GM12873 (cell line): ENCODE data around the gene JMJD8.

ENCODE experiments used
- TF ChIP-seq, protein P1 (sequence below): IDR thresholded peaks from 2 replicates; pipeline ENCODE4 v1.5.1; 2012; ENCODE audit warnings: low read depth, mild to moderate bottlenecking, moderate library complexity, low read length, control low read depth; ENCODE audit not compliant: insufficient read depth; ENCODE audit errors: missing control alignments

Gene JMJD8

DNA sequence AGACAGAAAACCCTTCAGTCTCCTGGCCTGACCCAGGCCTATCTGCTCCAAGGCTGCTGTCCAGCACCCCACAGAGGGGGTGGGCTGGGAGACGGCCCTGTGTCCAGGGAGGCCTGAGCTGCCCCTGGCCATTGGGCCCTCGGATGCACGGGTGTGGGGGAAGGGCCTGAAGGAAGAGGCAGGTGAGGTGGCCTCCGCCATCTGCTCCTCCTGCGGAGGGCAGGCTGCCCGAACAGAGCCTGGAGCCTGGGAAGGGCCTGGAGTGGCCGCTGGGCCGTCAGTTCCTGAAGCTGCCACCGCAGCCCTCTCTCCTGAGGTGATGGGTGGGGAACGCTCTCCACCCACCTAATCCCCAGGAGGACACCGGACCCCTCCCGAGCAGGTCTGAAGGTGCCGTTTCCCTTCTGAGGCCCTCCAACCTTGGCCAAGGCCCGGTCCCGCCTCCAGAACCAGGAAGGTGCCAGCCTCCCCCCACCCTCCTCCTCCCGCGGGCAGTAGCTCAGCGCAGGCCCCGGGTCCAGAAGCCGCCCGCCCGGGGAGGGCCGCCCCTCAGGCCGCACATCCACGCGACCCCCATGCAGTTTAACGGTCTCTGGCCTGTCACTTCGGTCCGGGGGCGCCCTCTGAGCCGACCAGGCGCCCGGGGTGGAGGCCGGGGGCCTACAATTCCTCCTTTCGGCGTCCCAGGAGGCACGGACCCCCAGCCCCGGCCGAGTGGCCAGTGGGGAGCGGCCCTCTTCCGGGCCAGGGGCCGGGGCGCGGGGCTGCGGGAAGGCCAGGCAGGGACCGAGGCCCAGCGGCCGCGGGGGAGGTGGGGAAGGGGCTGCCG is 20.6 kb upstream of the JMJD8 start:
- TF ChIP-seq, protein P1, sequence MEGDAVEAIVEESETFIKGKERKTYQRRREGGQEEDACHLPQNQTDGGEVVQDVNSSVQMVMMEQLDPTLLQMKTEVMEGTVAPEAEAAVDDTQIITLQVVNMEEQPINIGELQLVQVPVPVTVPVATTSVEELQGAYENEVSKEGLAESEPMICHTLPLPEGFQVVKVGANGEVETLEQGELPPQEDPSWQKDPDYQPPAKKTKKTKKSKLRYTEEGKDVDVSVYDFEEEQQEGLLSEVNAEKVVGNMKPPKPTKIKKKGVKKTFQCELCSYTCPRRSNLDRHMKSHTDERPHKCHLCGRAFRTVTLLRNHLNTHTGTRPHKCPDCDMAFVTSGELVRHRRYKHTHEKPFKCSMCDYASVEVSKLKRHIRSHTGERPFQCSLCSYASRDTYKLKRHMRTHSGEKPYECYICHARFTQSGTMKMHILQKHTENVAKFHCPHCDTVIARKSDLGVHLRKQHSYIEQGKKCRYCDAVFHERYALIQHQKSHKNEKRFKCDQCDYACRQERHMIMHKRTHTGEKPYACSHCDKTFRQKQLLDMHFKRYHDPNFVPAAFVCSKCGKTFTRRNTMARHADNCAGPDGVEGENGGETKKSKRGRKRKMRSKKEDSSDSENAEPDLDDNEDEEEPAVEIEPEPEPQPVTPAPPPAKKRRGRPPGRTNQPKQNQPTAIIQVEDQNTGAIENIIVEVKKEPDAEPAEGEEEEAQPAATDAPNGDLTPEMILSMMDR, result no peak

DNA sequence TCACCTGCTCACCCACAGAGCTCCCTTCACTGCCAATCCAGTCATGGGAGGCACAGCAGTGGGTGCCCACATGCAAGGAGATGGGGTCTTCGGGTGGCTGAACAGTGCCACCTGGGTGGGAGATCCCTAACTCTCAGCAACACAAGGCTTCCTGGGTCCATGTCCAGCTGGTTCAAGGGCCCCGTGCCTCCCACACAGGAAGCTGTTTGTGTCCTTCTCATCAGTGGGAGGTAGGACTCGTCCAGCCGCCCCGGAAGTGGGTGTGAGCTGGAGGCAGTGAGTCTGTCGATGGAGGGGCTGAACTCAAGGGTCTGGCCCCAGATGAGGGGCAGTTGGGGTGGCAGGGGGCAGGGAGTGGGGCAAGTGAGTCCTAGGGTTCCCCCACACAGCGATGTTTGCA is 19.9 kb upstream of the JMJD8 start:
- TF ChIP-seq, protein P1, result no peak

DNA sequence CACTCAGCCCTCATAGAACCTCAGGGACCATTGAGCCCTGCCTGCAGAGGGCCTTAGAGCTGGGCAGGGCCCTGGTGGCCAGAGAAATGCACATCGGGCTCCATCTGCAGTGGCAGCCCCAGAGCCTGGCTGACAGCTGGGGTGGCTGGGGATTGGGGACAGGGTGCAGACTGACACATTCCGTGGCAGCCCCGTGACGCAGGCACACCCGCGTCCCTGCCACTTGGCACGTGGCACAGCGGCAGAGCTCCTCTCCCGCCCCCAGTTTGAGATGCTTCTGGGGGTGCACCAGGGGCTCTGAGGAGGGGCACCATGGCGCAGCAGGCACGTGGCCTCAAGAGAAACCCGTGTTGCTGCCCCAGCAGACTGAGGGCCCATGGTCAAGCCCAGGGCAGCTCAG is 19.3 kb upstream of the JMJD8 start:
- TF ChIP-seq, protein P1, result no peak

DNA sequence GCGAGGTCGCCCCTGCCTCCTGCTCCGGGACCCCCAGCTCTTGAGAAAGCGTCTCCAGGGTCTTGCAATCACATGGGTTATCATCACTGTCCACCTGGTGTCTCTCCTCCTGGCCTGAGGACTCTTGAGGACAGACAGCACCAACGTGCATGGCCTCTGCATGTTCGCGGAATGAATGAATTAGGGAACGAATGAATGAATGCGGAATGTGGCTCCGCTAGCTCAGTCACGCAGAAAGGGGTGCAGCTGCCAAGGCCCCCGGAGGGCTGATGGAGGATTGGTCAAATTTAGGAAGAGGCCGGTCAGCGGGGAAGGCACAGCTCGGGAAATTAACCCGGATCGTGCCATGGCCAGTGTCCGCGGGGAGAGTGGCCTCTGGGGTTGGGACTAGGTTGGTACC is 18.2 kb upstream of the JMJD8 start:
- TF ChIP-seq, protein P1, result no peak

DNA sequence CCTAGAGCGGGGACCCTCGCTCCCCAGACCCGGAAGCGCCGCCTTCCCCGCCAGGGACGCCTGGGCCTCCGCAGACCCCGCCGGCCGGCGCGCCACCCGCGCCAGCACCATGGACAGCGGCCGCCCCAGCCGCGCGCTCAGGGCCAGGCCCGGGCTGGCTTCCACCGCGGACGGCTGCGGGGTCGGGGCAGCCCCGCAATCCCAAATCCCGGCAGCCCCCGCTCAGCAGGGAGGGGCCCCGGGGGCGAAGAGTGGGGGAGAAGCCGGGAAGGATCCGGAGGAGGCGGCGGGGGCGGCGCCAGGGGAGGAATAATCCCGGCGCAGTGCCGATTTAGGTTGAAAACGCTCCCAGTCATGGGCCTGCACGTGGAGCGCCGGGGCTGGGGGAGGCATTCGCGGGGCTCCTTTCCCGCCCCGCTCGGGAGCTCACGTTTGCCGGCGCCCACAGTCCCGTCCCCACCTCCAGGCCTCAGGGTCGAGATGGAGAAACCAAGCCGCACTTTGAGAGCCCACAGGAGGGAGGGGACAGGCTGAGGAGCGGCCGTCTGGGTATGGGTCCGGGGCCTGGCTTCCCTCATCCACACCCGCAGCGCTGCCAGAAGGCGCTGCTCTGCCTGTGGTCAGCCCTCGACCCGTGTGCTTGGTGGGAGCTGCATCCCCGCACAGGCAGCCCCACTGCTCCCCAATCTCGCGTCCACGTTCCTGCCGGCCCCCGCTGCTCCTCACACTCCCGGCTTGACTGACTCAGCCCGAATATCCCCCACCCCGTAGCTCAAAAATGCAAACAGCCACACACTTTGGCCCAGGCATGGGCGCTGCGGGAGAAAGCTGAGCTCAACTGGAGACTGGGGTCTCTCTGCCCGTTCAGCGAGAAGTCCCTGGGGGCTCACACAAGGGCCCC is 16.8 kb upstream of the JMJD8 start:
- TF ChIP-seq, protein P1, result no peak

DNA sequence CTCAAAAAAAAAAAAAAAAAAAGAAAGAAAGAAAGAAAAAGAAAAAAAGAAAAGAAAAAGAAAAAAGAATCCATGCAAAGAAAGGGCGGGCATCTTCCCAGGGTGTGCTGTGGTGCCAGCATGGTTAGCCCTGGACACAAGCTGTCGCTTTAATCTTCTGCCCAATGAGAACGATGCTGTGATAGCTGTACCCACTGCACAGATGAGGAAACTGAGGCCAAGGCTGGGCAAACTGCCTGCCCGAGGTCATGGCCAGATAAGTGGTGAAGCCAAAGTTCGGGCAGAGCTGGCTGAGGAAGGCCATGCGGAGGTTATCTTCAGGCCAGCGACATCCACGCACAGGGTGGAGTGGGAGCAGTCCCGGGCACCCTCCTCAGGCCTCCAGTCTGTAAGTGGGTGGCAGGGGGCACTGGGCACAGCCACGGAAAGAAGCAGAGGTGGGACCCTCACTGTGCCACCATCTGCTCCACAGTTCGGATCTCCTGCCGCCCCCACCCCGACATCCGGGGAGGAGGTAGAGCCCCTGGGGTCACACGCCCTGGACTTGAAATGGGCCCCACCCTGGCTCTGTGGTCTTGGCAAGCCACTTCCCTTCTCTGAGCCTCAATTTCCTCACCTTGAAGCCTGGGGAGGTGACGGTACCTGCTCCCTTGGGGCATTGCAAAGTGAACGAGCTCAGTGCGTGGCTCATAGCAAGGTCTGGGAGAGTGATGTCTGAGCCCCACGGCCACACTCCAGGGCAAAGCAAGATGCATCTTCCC is 15.0 kb upstream of the JMJD8 start:
- TF ChIP-seq, protein P1, result no peak
